Stimulated activated CD8-positive, alpha-beta memory T cell treated with anti-CD3 and anti-CD28 coated beads, Interleukin-12 subunit alpha, Interleukin-12 subunit beta, amount 100 ng/mL, for 24 hours (primary cell): Measurements from ENCODE around the gene SLC49A3.

ENCODE experiments used
- DNase-seq: peaks from one replicate; pipeline ENCODE4 v3.0.0-alpha.2; 2020; ENCODE audit errors: extremely low read depth

SLC49A3 gene

GRCh38 chr4:633406-633805 is 55.5 kb downstream of the SLC49A3 start:
- DNase-seq: no peak

- DNase-seq: no peak
Measured at GRCh38 chr4:632926-633325, 56.0 kb downstream of the SLC49A3 start.

GRCh38 chr4:632196-632790 is 56.7 kb downstream of the SLC49A3 start:
- no peak for DNase-seq
